Myocyte (in vitro differentiated cells): ENCODE data around the gene OR2A1. TPM values are rescaled to one million over a fixed set of nuclear protein-coding genes. Genes with fewer than 3 reads are reported as not detected.
"Not testable (repeated sequence)": the region's sequence is repeated elsewhere in the genome, so short reads cannot be mapped to it uniquely, and the experiment has no call there.

Experiments
- DNase-seq: peaks from one replicate; pipeline ENCODE4 v3.0.0-alpha.2; 2012; ENCODE audit warnings: low read depth
- total RNA-seq: library from RNA; depleted of rRNA; stranded (reverse); fragments of >200 nt; gene quantifications from 2 replicates; pipeline ENCODE4 v1.2.3, GENCODE V29; 2014

The OR2A1 gene
- total RNA-seq, 1 donor from 2014 or later: not detected

DNA sequence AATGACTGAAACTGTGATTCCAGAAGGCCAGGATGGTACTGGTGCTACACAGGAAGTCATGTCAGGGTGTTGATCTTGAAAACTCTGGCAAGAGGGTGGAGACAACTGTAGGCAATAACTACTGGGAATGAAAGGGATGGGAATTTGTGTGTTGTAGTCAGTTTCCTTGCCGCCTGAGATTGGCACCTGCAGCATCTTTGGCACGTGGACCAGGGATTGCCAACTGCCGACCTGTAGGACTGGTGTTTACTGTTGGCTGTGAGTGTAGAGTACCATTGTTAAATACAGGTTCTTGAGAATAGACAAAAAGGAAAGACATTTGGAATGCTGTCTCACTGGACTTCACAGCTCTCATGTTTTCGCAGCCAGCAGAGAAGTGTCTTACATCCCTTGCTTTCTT is 11.1 kb downstream of the OR2A1 start:
- DNase-seq: not testable (repeated sequence)

DNA sequence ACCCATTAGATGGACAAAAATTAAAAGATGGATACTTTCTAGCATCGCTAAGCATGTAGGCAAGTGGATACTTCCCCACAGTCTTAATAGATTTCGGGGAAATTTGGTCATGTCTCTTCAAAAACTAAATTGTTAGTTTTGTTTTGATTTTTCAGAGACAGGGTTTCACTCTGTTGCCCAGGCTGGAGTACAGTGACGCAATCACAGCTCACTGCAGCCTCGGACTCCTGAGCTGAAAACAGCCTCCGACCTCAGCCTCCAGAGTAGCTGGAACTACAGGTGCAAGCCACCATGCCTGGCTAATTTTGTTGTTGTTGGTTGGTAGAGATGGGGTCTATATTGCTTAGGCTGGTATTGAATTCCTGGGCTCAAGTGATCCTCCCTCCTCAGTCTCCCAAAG is 13.6 kb downstream of the OR2A1 start:
- not testable (repeated sequence) for DNase-seq

DNA sequence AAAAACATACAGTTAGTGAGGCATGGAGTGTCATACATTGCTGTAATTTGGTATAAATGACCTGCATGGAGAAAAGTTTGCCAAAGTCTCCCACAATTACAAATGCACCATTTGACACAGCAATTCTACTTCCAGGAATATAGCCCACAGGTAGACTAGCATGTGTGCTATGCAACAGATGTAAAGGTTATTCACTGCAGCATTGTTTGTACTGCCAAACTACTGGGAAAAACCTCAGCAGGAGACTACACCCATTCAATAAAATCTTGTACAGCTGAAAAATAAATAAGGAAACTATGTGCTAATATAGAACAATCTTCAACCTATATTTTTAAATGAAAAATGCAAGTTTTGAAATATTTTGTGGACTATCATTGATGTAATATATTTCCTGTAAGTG is 17.8 kb downstream of the OR2A1 start:
- DNase-seq: not testable (repeated sequence)

DNA sequence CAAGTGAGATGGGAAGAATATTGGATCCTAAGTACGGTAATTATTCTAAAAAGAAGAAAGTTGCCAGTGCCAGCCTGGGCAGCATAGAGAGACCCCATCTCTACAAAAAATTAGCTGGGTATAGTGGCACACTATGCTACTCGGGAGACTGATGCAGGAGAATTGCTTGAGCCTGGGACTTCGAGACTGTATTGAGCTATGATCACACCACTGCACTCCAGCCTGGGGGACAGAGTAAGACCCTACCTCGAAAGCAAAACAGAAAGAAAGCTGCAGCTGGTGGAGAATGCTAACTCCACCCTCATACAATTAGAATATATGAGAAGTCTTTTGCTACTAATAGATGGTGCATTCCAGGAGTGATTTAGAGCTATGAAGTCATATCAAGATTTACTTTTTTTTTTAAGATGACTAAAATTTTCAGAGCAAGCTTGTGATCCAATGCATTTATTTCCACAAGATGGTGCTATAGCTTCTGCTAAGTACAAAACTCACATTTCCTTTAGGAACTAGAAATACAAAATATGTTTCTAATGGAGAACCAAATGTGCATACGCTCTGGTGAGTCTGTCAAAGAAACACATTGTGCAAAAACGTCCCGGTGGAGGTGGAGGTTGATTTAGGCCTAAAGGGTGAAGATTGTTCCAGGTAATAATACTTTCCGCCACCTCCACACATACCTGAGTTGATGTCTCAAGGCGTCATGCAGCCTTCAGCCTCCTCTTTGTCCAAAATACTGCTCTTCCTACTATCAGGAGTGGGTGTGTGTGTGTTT is 19.2 kb downstream of the OR2A1 start:
- DNase-seq: not testable (repeated sequence)

DNA sequence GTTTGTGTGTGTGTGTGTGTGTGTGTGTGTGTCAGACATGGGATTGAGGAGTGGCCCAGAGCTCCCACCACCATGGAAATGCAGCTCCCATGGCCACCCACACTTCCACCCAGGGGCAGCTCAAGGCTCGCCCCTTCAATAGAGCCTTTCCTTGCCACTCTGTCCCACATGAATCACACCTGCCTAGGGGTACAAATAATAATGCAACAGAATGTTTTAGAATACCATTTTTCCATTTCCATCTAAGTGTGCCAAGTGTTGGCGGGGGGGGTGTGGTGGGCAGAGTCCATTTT is 19.7 kb downstream of the OR2A1 start:
- not testable (repeated sequence) for DNase-seq

DNA sequence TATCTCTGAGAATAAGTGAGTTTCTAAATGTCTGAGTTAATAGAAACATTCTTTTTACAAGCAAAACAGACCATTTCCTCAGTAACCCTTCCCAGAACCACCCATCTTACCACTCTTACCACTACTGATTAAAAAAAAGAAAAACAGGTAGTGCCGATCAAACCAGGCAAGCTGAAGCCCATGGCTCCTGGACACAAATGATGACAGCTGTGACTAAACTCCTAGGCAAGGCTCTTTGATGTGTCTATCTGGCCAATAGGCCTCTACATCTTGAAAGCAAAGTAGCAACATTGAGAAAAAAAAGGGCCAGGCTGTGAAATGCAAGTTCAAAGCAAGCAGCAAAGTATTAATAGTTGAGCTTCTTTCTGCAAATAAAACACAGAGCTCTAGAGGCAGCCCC is 36.4 kb downstream of the OR2A1 start:
- DNase-seq: not testable (repeated sequence)

DNA sequence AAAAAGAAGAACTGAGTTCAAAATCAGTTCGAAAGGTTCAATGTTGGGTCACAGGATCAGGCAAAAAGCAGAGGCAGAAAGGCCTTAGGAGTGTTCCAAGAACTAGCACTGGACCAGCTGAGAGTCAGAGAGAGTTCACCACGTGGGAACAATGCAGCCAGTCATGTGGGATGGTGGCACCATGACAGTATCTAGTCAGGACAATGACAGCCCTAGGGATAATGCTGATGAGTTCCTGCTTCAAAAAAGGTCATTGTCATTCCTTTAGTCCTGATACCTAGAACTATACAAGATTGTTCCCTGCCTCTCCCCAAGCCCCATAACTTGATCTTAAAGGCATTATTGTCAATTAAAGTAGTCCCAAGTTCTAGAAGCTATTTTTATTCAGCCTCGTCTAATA is 39.4 kb downstream of the OR2A1 start:
- not testable (repeated sequence) for DNase-seq

DNA sequence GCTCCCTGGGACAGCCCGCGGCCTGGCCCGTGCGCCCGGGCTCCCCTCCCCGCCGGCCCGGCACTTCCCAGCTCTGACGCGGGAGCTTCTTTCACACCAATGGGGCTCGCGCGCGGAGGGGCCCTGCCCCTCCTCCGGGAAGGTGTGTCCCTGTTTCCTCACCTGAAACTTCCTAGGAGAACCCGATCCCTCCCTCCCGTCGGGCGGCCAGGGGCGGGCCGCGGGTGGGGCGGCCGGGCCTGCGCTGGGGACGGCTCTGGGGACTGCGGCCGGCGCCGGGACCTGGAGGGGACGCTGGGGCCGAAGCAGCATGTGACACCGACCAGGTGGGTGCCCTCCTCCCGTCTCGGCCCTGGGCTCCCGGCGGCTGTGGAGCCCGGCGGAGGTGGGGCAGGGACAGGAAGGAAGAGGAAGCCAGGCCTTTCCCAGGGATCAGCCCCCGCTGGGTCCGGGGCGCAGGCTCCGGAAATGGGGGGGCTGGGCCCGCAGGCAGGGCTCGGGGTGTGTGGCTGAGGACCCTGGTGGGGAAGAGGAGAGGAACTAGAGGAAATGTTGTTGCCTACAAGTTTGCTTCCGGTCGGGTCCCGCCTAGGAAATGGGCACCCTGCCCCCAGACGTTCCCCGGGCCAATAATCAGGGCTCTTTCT is 43.1 kb downstream of the OR2A1 start, which contains the start of gene ARHGEF5:
Gene ARHGEF5, plus strand, starts transcription at position 227 of the 647 bp plus-strand sequence. CDS start 7,268 bp downstream, outside the sequence.
- DNase-seq: not testable (repeated sequence)

DNA sequence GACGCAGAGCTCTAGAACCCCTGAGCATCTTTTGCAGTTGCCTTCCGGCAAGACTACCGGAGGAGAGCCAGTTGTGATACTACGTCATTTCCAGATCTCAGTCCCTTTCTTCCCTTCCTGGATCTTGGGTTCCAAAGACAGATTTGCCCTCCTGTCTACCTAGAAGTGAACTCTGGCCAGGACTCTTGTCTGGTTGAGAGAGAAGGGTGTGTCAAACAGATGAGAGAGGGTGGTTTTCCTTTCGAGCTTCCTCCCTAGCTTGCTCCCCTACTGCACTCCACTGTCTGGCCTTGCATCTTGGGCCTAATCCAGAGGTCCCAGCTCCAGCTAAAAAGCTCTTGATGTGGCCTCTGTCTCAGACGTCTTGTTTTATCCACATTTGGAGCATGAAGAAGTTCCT is 44.0 kb downstream of the OR2A1 start:
- not testable (repeated sequence) for DNase-seq

DNA sequence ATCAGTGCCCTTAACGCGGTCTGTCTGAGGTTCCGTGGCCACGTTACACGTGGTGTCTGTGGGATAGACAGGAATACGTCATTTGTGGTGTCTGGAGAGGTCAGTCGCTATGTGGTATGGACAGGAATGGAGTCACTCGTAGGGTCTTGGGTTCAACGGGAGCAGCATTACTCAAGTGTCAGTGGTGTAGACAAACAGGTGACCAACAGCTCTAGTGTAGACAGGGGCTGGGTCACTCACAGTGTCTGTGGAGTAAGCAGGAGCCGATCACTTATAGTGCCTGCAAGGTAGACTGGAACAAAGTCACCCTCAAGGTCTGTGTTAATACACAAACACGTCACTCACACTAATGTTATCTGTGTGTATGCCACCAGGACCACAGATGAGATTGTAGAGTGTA is 44.6 kb downstream of the OR2A1 start:
- not testable (repeated sequence) for DNase-seq

DNA sequence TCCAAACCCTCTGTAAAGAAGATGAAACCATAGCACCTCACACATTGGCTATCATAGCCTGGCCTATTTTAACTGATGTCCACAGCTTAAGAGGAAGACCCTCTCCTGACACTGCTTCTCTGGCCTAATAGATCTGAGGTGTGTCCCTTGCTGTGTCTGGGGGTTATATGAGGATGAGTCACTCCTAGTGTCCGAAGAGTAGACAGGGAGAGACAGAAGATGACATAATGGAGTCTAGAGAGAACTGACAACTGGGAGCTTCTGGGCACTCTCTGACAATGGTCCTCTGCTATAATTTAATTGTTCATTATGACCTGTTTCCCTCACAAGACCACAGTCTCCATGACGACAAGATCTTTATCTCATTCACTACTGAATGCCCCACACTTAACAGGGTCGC is 49.8 kb downstream of the OR2A1 start:
- not testable (repeated sequence) for DNase-seq

DNA sequence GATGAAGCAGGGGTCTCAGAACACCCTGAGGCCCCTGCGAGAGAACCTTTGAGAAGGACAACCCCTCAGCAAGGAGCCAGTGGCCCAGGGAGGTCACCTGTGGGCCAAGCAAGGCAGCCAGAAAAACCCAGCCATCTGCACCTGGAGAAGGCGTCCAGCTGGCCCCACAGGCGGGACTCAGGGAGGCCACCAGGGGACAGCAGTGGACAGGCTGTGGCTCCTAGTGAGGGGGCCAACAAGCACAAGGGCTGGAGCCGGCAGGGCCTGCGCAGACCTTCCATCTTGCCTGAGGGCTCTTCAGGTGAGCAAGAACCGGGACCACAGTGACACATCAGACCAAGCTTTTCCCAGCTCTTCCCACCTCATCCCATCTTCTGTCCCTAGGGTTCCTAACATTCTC is 53.3 kb downstream of the OR2A1 start:
- DNase-seq: not testable (repeated sequence)

DNA sequence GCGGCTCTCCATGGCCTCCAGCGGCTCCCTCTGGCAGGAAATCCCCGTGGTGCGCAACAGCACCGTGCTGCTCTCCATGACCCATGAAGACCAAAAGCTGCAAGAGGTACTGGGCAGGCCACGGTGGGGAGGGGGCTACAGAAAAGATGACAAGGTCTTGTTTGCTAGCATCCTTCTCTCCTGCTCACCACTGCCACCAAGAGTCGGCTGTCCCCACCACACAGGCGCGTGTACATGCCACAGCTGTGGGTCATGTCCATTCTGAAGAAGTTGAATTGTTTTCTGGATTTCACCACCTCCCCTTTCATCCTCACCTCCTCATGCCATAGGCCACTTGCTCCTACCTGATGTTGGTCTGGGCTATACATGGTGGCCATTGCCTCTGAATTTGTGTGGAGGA is 55.0 kb downstream of the OR2A1 start:
- not testable (repeated sequence) for DNase-seq

DNA sequence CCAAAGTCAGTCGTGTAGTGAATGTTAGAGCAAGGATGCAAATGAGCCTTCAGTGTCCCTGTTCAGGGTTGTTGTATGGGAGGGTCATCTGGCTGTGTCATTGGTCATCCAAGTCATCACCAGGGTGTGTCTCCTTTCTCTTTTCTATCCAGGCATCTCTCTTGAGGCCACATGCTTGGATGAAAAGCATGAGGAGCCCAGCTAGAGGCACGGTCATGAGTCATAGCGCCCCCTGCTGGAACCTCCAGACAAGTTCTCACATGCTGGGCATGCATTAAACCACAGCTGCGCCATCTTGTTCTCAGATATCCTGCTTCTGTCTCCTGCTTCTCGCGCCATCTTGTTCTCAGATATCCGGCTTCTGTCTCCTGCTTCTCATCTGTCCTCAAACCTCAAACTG is 57.0 kb downstream of the OR2A1 start:
- DNase-seq: not testable (repeated sequence)

Other genes starting within 250 kb of the OR2A1 start
- gene OR2A25, start 242.6 kb upstream of the OR2A1 start, total RNA-seq: not detected in 2 replicates
- not detected in 2 replicates for gene OR2A12, start 226.1 kb upstream of the OR2A1 start, total RNA-seq
- gene OR2A2, start 202.8 kb upstream of the OR2A1 start, total RNA-seq: not detected in 2 replicates
- not detected in 2 replicates for gene OR2A14, start 189.2 kb upstream of the OR2A1 start, total RNA-seq
- not detected in 2 replicates for gene CTAGE4, start 129.0 kb upstream of the OR2A1 start, total RNA-seq
- gene ARHGEF35, start 116.6 kb upstream of the OR2A1 start, total RNA-seq: 0.21 TPM in 2 replicates
- not detected in 2 replicates for gene OR2A42, start 72.8 kb upstream of the OR2A1 start, total RNA-seq
- not detected in 2 replicates for gene OR2A7, start 47.6 kb upstream of the OR2A1 start, total RNA-seq
- not detected in 2 replicates for gene CTAGE8, start 43.1 kb upstream of the OR2A1 start, total RNA-seq
- 0.70 and 0.78 TPM in 2 replicates for gene ARHGEF5, start 43.0 kb downstream of the OR2A1 start, total RNA-seq
- not detected in 2 replicates for gene NOBOX, start 91.3 kb downstream of the OR2A1 start, total RNA-seq